Hepatocyte (in vitro differentiated cells): ENCODE measurements around the gene ANKRD10. TPM values are rescaled to one million over a fixed set of nuclear protein-coding genes. Genes with fewer than 3 reads are reported as not detected.

Source experiments
- DNase-seq: peaks from one replicate; pipeline ENCODE4 v3.0.0-alpha.2; 2016; ENCODE audit warnings: low spot score
- H2AFZ ChIP-seq: fragments of 200-600 bp; sonication (generic); 2 replicates; pipeline ENCODE4 v1.6.0; 2016; ENCODE audit warnings: antibody characterized with exemption, mild to moderate bottlenecking
- H3K27ac ChIP-seq: fragments of 200-600 bp; sonication (generic); 2 replicates; pipeline ENCODE4 v1.5.1; 2016; ENCODE audit warnings: mild to moderate bottlenecking
- H3K27me3 ChIP-seq: fragments of 200-600 bp; sonication (generic); 2 replicates; pipeline ENCODE4 v1.6.1; 2016
- H3K36me3 ChIP-seq: fragments of 200-600 bp; sonication (generic); replicated peaks from 2 replicates; pipeline ENCODE4 v1.5.1; 2016; ENCODE audit warnings: low read depth; ENCODE audit not compliant: insufficient read depth
- H3K4me1 ChIP-seq: fragments of 200-600 bp; sonication (generic); 2 replicates; pipeline ENCODE4 v1.5.1; 2016; ENCODE audit warnings: mild to moderate bottlenecking, moderate library complexity; ENCODE audit not compliant: insufficient read depth
- H3K4me2 ChIP-seq: fragments of 200-600 bp; sonication (generic); 2 replicates; pipeline ENCODE4 v1.6.0; 2016
- H3K4me3 ChIP-seq: fragments of 200-600 bp; sonication (generic); 2 replicates; pipeline ENCODE4 v1.5.1; 2016; ENCODE audit warnings: mild to moderate bottlenecking
- H3K79me2 ChIP-seq: fragments of 200-600 bp; sonication (generic); 2 replicates; pipeline ENCODE4 v1.6.0; 2017; ENCODE audit warnings: mild to moderate bottlenecking
- H3K9me2 ChIP-seq: fragments of 200-600 bp; sonication (generic); replicated peaks from 2 replicates; pipeline ENCODE4 v1.6.0; 2017; ENCODE audit warnings: mild to moderate bottlenecking; ENCODE audit not compliant: insufficient read depth
- H3K9me3 ChIP-seq: fragments of 200-600 bp; sonication (generic); 2 replicates; pipeline ENCODE4 v1.5.1; 2016; ENCODE audit warnings: low read depth, mild to moderate bottlenecking
- H4K20me1 ChIP-seq: fragments of 200-600 bp; sonication (generic); 2 replicates; pipeline ENCODE4 v1.6.0; 2016; ENCODE audit warnings: mild to moderate bottlenecking; ENCODE audit not compliant: insufficient read depth, poor library complexity, severe bottlenecking
- CTCF ChIP-seq: fragments of 200-600 bp; sonication (generic); IDR thresholded peaks from 2 replicates; pipeline ENCODE4 v1.5.1; 2016; ENCODE audit warnings: antibody characterized with exemption, mild to moderate bottlenecking; ENCODE audit not compliant: poor library complexity
- EZH2 ChIP-seq: fragments of 200-600 bp; sonication (generic); IDR thresholded peaks from 2 replicates; pipeline ENCODE4 v1.6.1; 2016; ENCODE audit warnings: antibody characterized with exemption, mild to moderate bottlenecking, borderline replicate concordance
- EZH2phosphoT487 ChIP-seq: fragments of 200-600 bp; sonication (generic); IDR thresholded peaks from one replicate; pipeline ENCODE4 v1.6.1; 2018; ENCODE audit warnings: antibody characterized with exemption, mild to moderate bottlenecking, low read depth, moderate library complexity; ENCODE audit not compliant: unreplicated experiment, severe bottlenecking
- WGBS: methylation state at CpG from one replicate; pipeline ENCODE4 v1.1.6; 2016; ENCODE audit warnings: low lambda C conversion rate; ENCODE audit errors: missing lambda C conversion rate; 5-methylcytosine and 5-hydroxymethylcytosine counted together
- polyA plus RNA-seq: library from polyadenylated mRNA; unstranded; fragments of >200 nt; fragmentation: Nextera tagmentation; extraction: Ambion mirVana; gene quantifications from 2 replicates; pipeline ENCODE4 v1.2.1, GENCODE V29; 2016
- total RNA-seq: library from RNA; depleted of rRNA; stranded (reverse); fragments of >200 nt; gene quantifications from 2 replicates; pipeline ENCODE4 v1.2.3, GENCODE V29; 2014

Gene ANKRD10
- total and polyA plus RNA-seq, 2 experiments from 2014 or later = 104 to 143 TPM

GRCh38 chr13:110944121-110944967 is 29.5 kb upstream of the ANKRD10 start:
- no peaks in the 10 kb centered on the region for H3K27me3 ChIP-seq
- no peak overlapping the region for H3K4me3 ChIP-seq
- no peaks in the 10 kb centered on the region for H3K9me2 ChIP-seq
- no peaks in the 10 kb centered on the region for H3K36me3 ChIP-seq
- no peak overlapping the region for H3K27ac ChIP-seq
- H3K4me2 ChIP-seq = no peak overlapping the region
- no peaks in the 10 kb centered on the region for H3K4me1 ChIP-seq
- H3K79me2 ChIP-seq = no peaks in the 10 kb centered on the region
- TF ChIP-seq EZH2 (no peak), EZH2phosphoT487 (no peak), CTCF (peak; percentile 71)
- 63% methylated on average over 8 of the region's 8 CpGs for WGBS
- peak; percentile 72 for DNase-seq
- no peak overlapping the region for H2AFZ ChIP-seq
- no peaks in the 10 kb centered on the region for H4K20me1 ChIP-seq
- no peaks in the 10 kb centered on the region for H3K9me3 ChIP-seq

GRCh38 chr13:110942248-110942981 is 27.5 kb upstream of the ANKRD10 start:
- no peaks in the 10 kb centered on the region for H3K36me3 ChIP-seq
- no peak overlapping the region for H3K27ac ChIP-seq
- H3K9me2 ChIP-seq = no peaks in the 10 kb centered on the region
- H3K9me3 ChIP-seq = no peaks in the 10 kb centered on the region
- 60% methylated on average over 4 of the region's 4 CpGs for WGBS
- H2AFZ ChIP-seq = no peak overlapping the region
- no peak for DNase-seq
- H4K20me1 ChIP-seq = no peaks in the 10 kb centered on the region
- no peak overlapping the region for H3K4me2 ChIP-seq
- no peaks in the 10 kb centered on the region for H3K4me1 ChIP-seq
- H3K4me3 ChIP-seq = no peak overlapping the region
- TF ChIP-seq EZH2 = no peak
- no peak for TF ChIP-seq CTCF
- H3K27me3 ChIP-seq = no peaks in the 10 kb centered on the region
- no peaks in the 10 kb centered on the region for H3K79me2 ChIP-seq

GRCh38 chr13:110938662-110939421 is 24.0 kb upstream of the ANKRD10 start:
- WGBS = 81% methylated on average over 13 of the region's 13 CpGs
- Histone ChIP-seq H3K4me3 (no peak overlapping the region), H3K79me2 (no peaks in the 10 kb centered on the region), H4K20me1 (no peaks in the 10 kb centered on the region), H3K27ac (no peak overlapping the region), H3K4me2 (no peak overlapping the region), H3K27me3 (no peaks in the 10 kb centered on the region), H2AFZ (no peak overlapping the region), H3K4me1 (no peaks in the 10 kb centered on the region), H3K9me3 (no peaks in the 10 kb centered on the region), H3K36me3 (no peaks in the 10 kb centered on the region), H3K9me2 (no peaks in the 10 kb centered on the region)
- TF ChIP-seq EZH2phosphoT487 (no peak), EZH2 (no peak), CTCF (no peak)
- no peak for DNase-seq
